CD4-positive, alpha-beta T cell (primary cell): ENCODE data around the gene SUN3. TPM values are rescaled to one million over a fixed set of nuclear protein-coding genes. Genes with fewer than 3 reads are reported as not detected.

ENCODE experiments used
- ATAC-seq: fragments of 200-7000 bp; cut with Tn5 transposase; one replicate; pipeline ENCODE4 v1.10.0; 2022; ENCODE audit warnings: mild to moderate bottlenecking; ENCODE audit not compliant: poor library complexity
- CTCF ChIA-PET: fragments of 350-600 bp; sonication (Branson Sonifier 250); formaldehyde crosslinking; loops from one replicate; lab custom pipeline; 2021; ENCODE audit warnings: antibody characterized with exemption, inconsistent platforms; lab: Charles Lee
- POLR2A ChIA-PET: fragments of 350-600 bp; sonication (Branson Sonifier 250); formaldehyde crosslinking; loops from one replicate; lab custom pipeline; 2021; ENCODE audit warnings: antibody characterized with exemption, inconsistent platforms; lab: Charles Lee
- DNase-seq, 14 experiments: peaks; one replicate each; pipeline ENCODE4 v3.0.0-alpha.2; 2013 to 2020; ENCODE audit warnings: mixed read lengths in 2 of 14
- H3K27ac ChIP-seq, 2 donors: one replicate each; pipeline versions ENCODE4 v1.5.1 to v1.7.0; 2013; ENCODE audit warnings: low read length in 2 of 2, low read depth in 1 of 2, mild to moderate bottlenecking in 1 of 2
- H3K27me3 ChIP-seq, 2 experiments: 1 replicate in 1 of 2; 2 replicates in 1 of 2; pipeline versions ENCODE4 v1.6.1 to v1.7.0; 2013; ENCODE audit warnings: low read length in 2 of 2, control low read depth in 1 of 2, mild to moderate bottlenecking in 1 of 2, moderate library complexity in 1 of 2; ENCODE audit not compliant: insufficient read depth in 2 of 2, control insufficient read depth in 1 of 2
- H3K36me3 ChIP-seq: one replicate; pipeline ENCODE4 v1.6.1; 2013; ENCODE audit warnings: low read length, control low read depth; ENCODE audit not compliant: insufficient read depth
- H3K4me1 ChIP-seq: one replicate; pipeline ENCODE4 v1.6.1; 2013; ENCODE audit warnings: low read length, control low read depth; ENCODE audit not compliant: insufficient read depth
- H3K4me3 ChIP-seq: one replicate; pipeline ENCODE4 v1.5.1; 2013; ENCODE audit warnings: mild to moderate bottlenecking, low read length, moderate library complexity
- H3K9me3 ChIP-seq, 2 experiments: 1 replicate in 1 of 2; 2 replicates in 1 of 2; pipeline versions ENCODE4 v1.6.1 to v1.7.0; 2013; ENCODE audit warnings: low read length in 2 of 2, mild to moderate bottlenecking in 2 of 2, control low read depth in 1 of 2, moderate library complexity in 1 of 2; ENCODE audit not compliant: control insufficient read depth in 1 of 2, insufficient read depth in 1 of 2
- H3K27ac Mint-ChIP-seq: one replicate; pipeline ENCODE4 v1.8.0; 2020; ENCODE audit warnings: mixed read lengths
- H3K27me3 Mint-ChIP-seq: one replicate; pipeline ENCODE4 v1.8.0; 2021; ENCODE audit warnings: mixed read lengths
- H3K36me3 Mint-ChIP-seq: one replicate; pipeline ENCODE4 v1.8.0; 2021; ENCODE audit warnings: low read depth, mixed read lengths
- H3K4me1 Mint-ChIP-seq: one replicate; pipeline ENCODE4 v1.8.0; 2021; ENCODE audit warnings: low read depth, mixed read lengths
- H3K4me3 Mint-ChIP-seq: one replicate; pipeline ENCODE4 v1.8.0; 2020; ENCODE audit warnings: mild to moderate bottlenecking, mixed read lengths
- H3K9me3 Mint-ChIP-seq: one replicate; pipeline ENCODE4 v1.8.0; 2020; ENCODE audit warnings: mixed read lengths
- intact Hi-C, 2 experiments: fragments of 100-400 bp; cut with DNase I in 1 of 2; cut with micrococcal nuclease in 1 of 2; formaldehyde crosslinking; loops; one replicate each; pipeline versions ENCODE4 v1.15.1 to v1.9.0; 2023 to 2025; cut with DNase I, micrococcal nuclease
- total RNA-seq, 174 experiments: library from RNA in 2 of 174; stranded (reverse) in 2 of 174; gene quantifications; one replicate each; pipeline ENCODE4 v1.2.3 and lab custom pipeline; 2021 to 2026
- TF ChIP-seq, protein P1 (sequence below): fragments of 200-600 bp; IDR thresholded peaks from one replicate; pipeline ENCODE4 v1.8.0; 2022; ENCODE audit warnings: antibody characterized with exemption, mild to moderate bottlenecking

The SUN3 gene
- total RNA-seq, 2 experiments from 2014 or later, result not detected

DNA sequence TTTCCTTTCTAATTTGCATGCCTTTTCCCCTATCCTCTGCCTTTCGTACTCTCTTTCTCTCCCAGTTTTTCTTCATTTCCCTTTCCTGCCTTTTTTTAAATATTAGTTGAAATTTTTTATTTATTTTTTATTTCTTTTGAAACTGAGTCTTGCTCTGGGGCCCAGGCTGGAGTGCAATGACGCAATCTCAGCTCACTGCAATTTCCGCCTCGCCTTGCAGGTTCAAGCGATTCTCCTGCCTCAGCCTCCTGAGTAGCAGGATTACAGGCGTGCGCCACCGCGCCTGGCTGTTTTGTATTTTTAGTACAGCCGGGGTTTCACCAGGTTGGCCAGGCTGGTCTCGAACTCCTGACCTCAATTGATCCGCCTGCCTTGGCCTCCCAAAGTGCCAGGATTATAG, 29.5 kb downstream of the SUN3 start:
- TF ChIP-seq, protein P1, sequence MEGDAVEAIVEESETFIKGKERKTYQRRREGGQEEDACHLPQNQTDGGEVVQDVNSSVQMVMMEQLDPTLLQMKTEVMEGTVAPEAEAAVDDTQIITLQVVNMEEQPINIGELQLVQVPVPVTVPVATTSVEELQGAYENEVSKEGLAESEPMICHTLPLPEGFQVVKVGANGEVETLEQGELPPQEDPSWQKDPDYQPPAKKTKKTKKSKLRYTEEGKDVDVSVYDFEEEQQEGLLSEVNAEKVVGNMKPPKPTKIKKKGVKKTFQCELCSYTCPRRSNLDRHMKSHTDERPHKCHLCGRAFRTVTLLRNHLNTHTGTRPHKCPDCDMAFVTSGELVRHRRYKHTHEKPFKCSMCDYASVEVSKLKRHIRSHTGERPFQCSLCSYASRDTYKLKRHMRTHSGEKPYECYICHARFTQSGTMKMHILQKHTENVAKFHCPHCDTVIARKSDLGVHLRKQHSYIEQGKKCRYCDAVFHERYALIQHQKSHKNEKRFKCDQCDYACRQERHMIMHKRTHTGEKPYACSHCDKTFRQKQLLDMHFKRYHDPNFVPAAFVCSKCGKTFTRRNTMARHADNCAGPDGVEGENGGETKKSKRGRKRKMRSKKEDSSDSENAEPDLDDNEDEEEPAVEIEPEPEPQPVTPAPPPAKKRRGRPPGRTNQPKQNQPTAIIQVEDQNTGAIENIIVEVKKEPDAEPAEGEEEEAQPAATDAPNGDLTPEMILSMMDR, result no peak
- POLR2A ChIA-PET, result interaction anchor here (0.6 kb wide), 1 partner anchor 93 kb away, joined by 3 read pairs; no protein-coding TSS in a partner anchor
- Mint-ChIP-seq H3K27me3 (peaks cover 4% of the 10 kb centered on the region), H3K9me3 (no peaks in the 10 kb centered on the region), H3K36me3 (no peaks in the 10 kb centered on the region), H3K27ac (no peak overlapping the region), H3K4me1 (no peaks in the 10 kb centered on the region), H3K4me3 (no peak overlapping the region)
- Histone ChIP-seq H3K4me1 (no peaks in the 10 kb centered on the region), H3K4me3 (no peak overlapping the region), H3K27me3 (no peaks in the 10 kb centered on the region), H3K9me3 (no peaks in the 10 kb centered on the region), H3K27ac (no peak overlapping the region), H3K36me3 (no peaks in the 10 kb centered on the region)
- intact Hi-C loops, result no loop called here
- ATAC-seq (no peak), DNase-seq (no peak)
- CTCF ChIA-PET, result no interaction called here

DNA sequence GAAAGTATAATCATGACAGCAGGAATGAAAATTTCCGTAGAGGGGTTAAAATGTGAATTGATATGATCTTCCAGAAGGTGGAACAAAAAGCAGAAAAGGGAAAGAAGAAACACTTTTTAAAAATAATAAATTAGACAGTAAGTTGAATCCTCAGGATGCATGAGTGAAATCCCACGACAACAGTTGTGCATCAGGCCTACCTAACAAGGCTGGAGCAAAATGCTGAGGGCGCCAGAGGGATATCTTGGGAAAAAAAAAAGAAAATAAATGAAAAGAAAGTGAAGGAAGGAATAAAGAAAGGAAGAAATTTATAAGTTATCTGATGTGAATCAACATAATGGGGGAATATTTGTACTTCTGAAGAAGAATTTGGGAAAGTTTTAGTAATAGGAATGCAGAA, 36.5 kb downstream of the SUN3 start:
- Histone ChIP-seq H3K4me1 (peaks cover 16% of the 10 kb centered on the region), H3K4me3 (peak overlapping the region; percentile 74), H3K27ac (peak overlapping the region; percentile 60 to 70), H3K36me3 (no peaks in the 10 kb centered on the region), H3K27me3 (no peaks in the 10 kb centered on the region), H3K9me3 (no peaks in the 10 kb centered on the region)
- no peaks in the 10 kb centered on the region for H3K36me3 Mint-ChIP-seq
- H3K27ac Mint-ChIP-seq, result peak overlapping the region; percentile 88
- H3K4me3 Mint-ChIP-seq, result peak overlapping the region; percentile 87
- TF ChIP-seq, protein P1, result no peak
- CTCF ChIA-PET, result interaction anchor here (0.7 to 3.2 kb wide), 16 partner anchors 8 to 162 kb away, joined by 3 to 56 read pairs (median 5); partner anchors contain the start of gene HUS1
- ATAC-seq, result no peak
- no peak for DNase-seq
- no peaks in the 10 kb centered on the region for H3K9me3 Mint-ChIP-seq
- POLR2A ChIA-PET, result interaction anchor here (1.2 to 2.7 kb wide), 6 partner anchors 10 to 118 kb away, joined by 3 to 40 read pairs (median 8); partner anchors contain the start of gene UPP1
- peaks cover 24% of the 10 kb centered on the region for H3K4me1 Mint-ChIP-seq
- no peaks in the 10 kb centered on the region for H3K27me3 Mint-ChIP-seq
- intact Hi-C loops, result loop anchor here in 1 of 2 experiments (5.0 kb wide), 2 partner anchors 45 to 95 kb away; partner anchors contain the start of genes C7orf57 and UPP1

DNA sequence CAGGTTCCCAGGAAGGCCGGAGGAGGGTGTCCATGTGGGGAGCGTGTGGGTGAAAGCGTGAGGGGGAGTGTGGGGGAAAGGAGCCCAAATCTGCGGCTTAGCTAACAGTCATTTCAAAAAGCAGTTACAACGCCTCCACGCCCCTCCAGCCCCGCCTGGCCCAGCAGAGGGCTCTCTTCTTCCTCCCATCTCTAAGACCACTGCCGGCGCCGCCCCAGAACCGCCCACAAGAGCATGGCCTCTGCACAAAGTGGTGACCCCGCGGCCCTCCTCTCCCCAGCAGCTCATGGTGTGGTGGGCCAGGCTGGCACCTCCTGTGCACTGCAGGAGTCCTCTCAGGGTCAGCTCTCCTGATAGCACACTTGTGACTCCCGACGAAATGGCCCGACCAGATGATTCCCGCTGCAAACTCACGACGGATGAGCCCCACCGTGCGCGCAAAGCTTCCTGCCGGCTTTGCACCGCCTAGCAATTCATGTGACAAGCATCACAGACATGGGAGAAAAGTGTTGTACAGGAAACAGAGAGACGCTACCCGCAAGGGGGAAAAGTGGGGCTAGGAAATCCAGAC, 37.1 kb downstream of the SUN3 start:
- CTCF ChIA-PET, result interaction anchor here (0.6 to 3.2 kb wide), 21 partner anchors 9 to 163 kb away, joined by 3 to 56 read pairs (median 5); partner anchors contain the start of gene HUS1
- ATAC-seq (peak; percentile 92), DNase-seq (peak; percentile 72 to 92 (median 86))
- TF ChIP-seq, protein P1, result peak; percentile 72
- Histone ChIP-seq H3K27me3 (no peaks in the 10 kb centered on the region), H3K4me1 (peaks cover 16% of the 10 kb centered on the region), H3K9me3 (no peaks in the 10 kb centered on the region), H3K27ac (peak overlapping the region; percentile 60 to 70), H3K36me3 (no peaks in the 10 kb centered on the region), H3K4me3 (peak overlapping the region; percentile 74)
- H3K36me3 Mint-ChIP-seq, result no peaks in the 10 kb centered on the region
- peak overlapping the region; percentile 88 for H3K27ac Mint-ChIP-seq
- peak overlapping the region; percentile 87 for H3K4me3 Mint-ChIP-seq
- H3K27me3 Mint-ChIP-seq, result no peaks in the 10 kb centered on the region
- no peaks in the 10 kb centered on the region for H3K9me3 Mint-ChIP-seq
- peaks cover 24% of the 10 kb centered on the region for H3K4me1 Mint-ChIP-seq
- POLR2A ChIA-PET, result interaction anchor here (0.8 to 2.7 kb wide), 10 partner anchors 9 to 118 kb away, joined by 3 to 40 read pairs (median 6); partner anchors contain the start of genes HUS1 and UPP1
- intact Hi-C loops, result loop anchor here (1.0 to 5.0 kb wide), 4 partner anchors 43 to 118 kb away; partner anchors contain the start of genes C7orf57 (in 2 of the 2) and UPP1 (in 1 of the 2)
